SKM-1 (cell line): ENCODE results near the gene WDR82.
A peak's percentile ranks its signal among the peaks of the same experiment; 100 is the strongest.

Experiments
- DNase-seq: peaks from one replicate; lab custom pipeline; 2025; ENCODE audit not compliant: unreplicated experiment; lab: John Stamatoyannopoulos, UW

Gene WDR82

DNA sequence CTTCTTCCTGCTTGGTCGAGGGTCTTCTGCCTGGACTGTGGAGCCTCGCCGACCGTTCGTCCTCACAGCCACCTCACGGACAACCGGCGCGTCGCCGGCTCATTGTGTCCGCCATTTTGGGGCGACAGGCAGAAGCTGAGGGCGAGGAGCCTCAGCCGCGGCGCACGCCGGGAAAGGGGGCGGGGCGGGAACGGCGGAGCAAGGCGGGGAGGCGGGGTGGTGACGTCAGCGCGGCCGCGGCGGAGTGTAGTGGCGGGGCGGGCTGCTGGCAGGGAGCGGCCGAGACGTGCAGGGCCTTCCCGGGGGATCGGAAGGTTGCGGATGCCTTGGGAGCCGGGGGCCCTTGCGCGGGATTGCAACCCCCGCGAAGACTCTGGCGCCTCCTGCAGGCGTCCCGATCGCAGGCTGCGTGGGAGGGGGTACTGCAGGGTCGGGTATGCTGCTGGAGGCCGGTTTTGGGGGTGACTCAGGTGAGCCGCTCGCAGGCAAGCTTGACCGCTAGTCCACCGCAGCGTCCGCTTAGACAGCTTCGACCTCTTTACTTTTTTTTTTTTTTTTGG lies at the start of gene WDR82:
WDR82 (minus strand) TSS at position 140 of the 560 bp plus-strand sequence. CDS start 288 bp downstream, outside the sequence.
- DNase-seq = peak; percentile 86

DNA sequence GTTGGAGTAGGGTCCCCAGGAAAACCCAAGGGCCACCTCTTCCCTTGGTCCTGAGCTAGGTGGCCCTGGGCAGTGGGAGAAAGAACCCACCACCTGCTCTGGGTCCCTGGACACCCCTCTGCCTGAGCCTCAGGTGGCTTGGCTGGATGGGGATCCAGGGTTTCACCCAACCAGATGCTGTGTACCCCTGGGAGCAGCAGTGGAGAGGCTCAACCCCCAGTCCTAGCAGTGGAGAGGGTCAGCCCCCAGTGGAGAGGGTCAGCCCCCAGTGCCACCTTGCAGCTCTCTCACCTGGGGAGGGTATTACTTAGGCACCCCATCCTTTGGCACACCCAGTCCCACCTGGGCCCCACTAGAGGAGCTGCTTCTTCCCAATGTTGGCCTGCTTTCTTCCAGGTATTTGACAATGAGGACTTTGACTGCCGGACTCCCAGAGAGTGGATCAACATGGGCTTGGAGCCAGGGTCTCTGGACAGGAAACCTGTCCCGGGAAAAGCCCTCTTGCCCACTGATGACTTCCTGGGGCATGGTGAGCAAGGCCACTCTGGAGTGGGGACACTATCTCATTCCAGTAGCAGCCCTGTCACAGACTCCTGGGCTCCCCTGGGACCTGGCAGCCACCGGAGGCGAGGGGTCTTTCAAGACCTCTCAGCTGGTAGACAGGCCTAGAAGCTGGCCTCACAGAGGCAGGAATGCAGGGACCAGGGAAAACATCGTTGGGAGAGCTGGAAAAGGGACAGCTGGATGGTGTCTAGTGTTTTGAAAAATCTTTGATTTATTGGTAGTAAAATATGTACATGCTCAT lies 49.2 kb upstream of the WDR82 start:
- DNase-seq = no peak

DNA sequence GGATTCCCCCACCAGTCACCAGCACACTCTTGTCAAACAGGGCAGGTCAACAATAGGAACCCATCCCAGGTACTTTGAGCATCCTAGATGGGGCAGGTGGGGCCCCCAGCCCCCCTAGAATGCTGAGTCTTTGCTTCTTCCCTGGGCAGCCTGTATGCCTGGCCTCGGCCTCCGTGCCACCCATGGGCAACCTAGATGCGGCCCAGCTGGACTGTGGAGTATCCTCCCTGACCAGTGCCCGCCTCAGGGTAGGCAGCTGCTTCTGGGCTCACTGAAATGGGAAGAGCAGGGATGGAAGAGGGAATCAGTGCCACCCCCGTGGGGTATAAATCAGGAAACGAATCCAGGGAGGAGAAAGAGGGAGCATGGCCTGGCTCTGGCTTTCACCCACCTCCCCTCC lies 48.5 kb upstream of the WDR82 start:
- DNase-seq = no peak

GRCh38 chr3:52325686-52326085 lies 47.2 kb upstream of the WDR82 start:
- DNase-seq = no peak

DNA sequence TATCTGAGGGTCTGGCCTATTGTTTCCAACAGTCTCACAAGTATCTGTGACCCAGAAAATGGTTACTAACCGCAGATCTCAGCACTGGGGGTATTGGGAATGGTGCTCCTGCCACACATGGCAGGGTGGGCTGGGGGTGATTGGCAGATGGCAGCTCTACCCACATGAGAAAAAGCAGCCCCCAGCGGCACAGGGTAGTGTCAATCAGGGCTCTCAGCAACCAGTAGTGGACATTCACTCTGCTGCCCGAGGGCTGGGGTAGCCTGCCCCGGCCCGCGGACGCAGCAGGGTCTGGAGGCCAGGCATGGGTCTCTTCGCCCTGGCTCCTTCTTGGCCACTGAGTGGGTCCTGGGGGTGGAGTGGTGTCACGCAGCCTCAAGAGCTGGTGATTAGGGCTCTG lies 46.2 kb upstream of the WDR82 start:
- no peak for DNase-seq

DNA sequence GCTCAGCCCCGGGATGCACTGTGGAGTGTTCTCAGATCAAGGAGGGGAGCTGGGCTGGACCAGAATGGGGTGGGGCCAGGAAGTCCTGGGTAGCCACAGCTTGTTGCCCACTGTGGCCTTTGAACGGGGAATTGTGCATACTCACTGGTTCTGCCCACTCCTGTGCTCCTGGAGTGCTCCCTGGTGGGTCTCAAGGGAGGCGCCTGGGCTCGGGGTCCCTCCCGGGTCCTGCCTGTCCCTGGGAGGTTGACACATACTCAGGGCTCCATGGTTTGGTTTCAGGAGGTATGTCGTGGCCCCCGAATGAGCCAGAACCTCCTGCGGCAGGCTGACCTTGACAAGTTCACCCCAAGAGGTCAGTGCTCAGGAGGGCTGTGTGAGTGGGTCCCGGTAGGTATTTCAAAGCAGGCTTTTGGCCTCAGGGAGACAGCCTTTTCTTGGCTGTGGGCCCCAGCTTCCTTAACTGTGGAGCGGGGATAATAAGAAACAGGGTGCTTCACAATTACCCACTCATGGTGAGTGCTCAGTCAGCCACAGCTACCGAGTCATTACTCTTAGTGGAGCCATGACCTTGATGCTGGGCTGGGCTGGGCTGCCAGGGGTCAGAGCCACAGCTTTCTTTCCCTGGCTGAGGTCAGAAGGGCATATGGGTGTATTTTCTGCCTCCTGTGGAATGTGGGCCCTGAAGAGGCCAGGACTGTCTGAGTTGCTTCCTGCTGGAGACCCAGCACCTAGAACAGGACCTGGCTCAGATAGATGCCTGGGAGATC lies 45.3 kb upstream of the WDR82 start:
- no peak for DNase-seq

GRCh38 chr3:52322466-52322865 lies 44.0 kb upstream of the WDR82 start:
- no peak for DNase-seq

DNA sequence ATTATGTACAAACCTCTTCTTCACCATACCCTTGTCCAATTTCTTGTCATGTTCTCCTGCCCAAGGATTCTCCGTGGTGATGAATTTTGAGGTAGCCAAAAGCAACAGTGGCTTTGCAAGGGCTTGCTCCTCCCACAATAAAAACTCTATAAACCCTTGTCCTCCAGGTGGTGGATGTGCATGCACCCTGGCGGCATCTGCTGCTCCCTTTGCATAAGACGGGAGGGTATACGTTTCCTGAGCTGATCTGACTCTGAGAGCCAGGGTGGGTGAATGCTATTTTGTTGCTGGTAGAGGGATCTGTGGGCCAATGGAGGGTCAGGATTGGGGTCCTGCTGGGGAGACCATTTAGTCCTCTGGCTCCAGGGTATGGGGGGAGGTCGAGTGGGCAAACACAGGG lies 43.0 kb upstream of the WDR82 start:
- DNase-seq = no peak

DNA sequence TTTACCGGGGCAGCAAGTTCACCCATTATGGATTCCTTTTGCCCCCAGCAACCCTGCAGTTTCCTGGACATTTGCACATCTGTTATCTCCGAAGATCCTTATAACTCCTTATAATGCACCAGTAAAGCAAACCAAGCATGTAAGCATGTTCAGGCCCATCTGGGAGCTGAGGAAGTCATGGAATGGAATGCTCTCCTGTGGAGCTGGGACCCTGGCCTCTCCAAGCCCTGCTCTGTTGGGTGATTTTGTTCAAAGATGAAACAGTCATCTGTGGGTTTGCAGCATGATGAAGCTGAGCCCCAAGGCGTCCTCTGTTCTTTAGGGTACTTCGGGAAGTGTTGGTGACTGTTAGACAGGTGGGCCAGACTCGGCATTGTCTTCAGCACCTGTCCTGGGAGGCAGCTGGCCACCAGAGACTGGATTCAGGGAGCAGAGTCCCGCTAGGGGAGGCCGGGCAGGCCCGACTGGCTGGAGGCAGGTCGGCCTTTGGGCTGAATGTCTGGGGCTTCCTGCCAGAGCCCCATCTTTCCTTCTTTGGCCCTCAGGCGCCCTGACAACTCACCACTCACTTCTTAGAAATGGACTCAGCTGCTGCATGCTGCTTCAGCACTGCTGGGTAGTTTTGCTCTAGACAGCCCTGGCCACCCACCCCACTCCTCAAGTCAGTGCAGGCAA lies 41.6 kb upstream of the WDR82 start:
- DNase-seq = no peak

- DNase-seq = no peak
These were observed 39.9 kb upstream of the WDR82 start for GRCh38 chr3:52318186-52318816.

DNA sequence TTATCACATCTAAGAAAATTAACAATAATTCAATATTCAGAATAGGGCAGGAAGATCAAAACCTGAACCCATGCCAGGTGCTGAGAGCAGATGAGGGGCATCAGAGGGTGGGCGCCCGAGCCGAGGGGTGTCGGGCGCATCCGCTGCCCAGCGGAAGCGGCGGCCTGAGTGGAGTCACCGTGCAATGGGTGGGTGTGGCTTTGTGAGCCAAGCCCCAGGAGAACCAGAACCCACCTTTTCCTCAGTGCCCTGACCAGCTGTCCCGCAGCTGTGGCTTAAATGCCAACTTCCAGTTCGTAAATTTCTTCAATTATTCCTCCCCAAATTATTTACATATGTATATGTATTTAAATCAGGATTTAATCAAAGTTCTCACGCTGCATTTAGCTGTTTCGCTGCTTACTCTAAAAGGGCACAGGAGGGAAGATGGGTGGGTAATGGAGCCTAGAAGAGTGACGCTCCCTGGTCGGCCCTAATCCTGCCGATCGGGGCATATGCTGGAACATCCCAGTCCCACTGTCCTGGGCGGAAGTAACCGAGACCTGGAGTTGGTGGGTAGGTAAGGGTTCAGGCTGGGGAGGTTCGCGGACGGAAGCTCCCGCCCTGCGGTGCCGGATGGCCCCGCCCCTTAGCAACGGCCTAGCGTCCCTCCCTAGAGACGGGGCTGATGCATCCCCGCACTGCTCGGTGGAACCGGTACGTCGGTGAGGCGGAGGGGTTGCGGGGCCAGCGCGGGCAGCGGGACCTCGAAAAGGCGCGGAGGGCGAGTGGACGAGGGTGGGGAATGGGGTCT lies 39.0 kb upstream of the WDR82 start:
- no peak for DNase-seq

- no peak for DNase-seq
These were observed 37.7 kb upstream of the WDR82 start, which contains the start of gene DNAH1 for GRCh38 chr3:52315977-52316764. Gene DNAH1, plus strand, starts transcription at chr3:52316319. Its CDS starts 6,124 bp downstream, at chr3:52322443.

DNA sequence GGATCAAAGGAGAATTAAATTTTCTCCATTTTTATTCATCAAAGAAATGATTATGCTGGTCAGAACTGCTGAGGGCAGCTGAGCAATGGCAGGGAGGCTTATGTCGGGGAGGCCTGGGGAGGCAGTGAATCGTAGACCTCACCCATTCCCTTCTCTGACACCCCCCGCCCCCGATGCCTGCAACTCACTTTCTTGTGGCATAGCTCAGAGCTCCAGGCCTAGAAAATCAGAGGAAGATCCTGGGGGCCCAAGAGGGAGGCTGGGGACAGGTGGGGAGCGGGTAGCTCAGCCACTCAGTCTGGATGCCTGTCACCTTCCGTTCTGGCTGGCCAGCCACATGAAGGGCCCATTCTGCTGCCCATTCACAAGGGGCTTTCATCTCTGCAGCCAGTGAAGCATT lies 36.6 kb upstream of the WDR82 start:
- DNase-seq = no peak

DNA sequence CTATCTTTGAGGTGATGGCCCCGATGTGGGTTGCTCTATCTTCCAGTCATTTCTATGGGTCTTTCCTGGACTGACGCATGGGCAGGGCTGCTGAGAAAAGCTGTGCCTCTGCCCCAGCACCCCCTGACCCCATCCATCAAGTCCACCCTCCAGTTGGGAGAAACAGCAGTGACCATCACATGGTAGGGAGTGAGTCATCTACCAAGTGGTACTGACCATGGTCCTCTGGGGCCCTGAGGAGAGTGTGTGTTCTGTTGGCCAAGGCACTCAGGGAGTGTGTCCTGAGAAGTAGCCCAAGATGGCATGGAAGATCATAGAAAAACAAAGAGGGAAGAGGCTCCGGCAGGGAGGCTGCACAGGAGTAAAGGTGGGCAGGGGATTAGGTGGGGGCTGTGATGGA lies 36.0 kb upstream of the WDR82 start:
- DNase-seq = no peak

DNA sequence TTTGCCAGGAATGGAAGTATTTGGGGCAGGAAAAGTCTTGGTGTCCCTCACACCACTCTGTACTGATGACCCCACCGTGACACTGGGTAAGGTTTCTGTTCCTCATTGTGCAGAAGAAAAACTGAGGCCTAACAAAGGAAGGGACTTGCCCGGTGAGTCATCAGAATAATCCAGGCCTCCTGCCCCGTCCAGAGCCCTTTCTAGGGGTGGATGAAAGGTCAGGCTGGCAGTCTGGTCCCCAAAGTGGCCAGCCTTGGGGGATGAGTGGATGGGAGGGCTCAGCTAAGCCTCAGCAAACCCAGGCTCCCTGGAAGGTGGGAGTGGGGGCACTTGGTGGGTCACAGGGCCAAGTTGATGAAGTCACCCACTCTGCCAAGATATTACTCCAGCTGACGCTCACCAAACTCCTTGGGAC lies 35.3 kb upstream of the WDR82 start:
- DNase-seq = peak; percentile 77

DNA sequence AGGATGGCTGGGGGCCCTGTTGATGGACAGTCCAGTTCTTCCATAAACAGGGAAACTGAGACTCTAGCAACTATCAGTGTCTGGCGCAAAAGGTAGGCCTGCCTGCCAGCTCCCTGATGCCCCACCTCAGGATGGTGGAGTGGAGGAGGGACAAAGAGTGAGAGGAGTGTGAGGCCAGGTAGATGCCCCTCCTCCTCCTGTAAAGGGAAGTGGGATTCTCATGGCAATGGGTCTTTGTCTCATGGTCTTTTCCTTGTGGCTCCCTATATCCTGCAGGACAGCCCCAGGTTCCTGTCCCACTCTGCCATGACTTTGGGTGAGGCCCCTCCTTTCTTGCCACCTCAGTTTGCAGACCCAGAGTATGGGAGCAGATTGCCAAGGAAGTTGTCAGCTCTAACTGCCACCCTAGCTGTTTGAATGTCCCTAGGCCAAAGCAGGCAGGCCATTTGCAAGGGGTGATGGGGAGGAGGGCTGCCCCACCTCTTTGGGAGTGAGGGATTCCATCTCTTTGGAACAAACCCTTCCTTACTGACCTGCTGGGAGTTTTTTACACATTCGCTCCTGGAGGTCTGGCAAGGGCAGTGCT lies 34.8 kb upstream of the WDR82 start:
- DNase-seq = no peak

DNA sequence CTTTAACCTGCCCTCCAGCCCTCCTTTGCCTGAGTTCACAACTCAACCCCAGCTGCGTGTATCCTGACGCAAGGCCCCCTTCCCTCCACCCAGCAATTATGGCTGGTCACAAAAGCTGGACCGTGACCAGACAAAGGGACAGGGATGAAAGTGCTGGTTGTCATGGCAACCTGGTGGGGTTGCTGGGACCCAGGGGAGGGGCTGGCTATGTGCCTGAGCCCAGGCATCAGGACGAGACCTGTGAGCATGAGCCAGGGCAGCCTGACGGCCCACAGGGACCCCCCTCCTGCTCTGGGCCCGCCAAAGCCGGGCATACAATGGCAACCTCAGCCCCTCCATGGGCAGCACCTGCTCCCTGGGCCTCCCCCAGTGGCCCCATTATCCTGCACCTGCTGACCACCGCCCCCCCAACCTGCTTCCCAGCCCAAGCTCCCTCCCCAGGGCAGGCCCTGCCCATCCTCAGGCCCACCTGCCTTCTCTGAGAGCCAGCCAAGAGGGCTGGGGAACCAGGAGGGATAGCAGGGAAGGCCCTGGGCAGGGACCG lies 33.2 kb upstream of the WDR82 start:
- DNase-seq = no peak

- no peak for DNase-seq
These were observed 32.6 kb upstream of the WDR82 start for GRCh38 chr3:52310861-52311575.
